ENCODE results near the gene LYPD1.
A peak's percentile ranks its signal among the peaks of the same experiment; 100 is the strongest.

LYPD1 gene

DNA sequence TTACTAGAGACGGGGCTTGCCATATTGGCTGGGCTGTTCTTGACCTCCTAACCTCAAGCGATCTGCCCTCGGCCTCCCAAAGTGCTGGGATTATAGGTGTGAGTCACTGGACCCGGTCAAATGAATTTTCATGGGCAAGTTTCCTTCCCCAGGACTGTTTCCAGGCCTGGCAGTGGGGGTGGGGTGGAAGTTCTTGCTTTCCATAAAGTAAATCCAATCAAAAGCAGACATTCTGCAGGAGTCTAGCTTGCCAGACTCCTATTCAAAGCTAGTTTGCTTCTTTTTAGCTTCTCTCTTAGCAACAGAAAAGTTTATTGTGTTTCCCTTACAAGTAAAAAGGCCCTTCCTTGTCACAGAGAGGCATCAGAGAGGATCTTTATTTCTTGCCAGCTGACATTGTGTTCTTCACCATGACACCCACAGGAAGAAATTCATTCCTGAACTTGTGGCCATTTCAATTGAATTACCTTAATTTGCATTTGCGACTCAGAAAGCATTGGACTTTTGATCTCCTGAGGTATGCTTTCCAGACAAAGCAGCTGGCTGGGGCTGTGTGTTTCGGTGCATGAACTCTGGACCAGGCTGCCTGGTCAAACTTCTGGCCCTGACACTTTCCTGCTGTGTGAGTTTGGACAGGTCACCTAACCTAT lies 37.9 kb downstream of the LYPD1 start:
- no peak for DNase-seq

- no peak for DNase-seq
These were observed 42.5 kb downstream of the LYPD1 start for GRCh38 chr2:132627536-132627935.

DNA sequence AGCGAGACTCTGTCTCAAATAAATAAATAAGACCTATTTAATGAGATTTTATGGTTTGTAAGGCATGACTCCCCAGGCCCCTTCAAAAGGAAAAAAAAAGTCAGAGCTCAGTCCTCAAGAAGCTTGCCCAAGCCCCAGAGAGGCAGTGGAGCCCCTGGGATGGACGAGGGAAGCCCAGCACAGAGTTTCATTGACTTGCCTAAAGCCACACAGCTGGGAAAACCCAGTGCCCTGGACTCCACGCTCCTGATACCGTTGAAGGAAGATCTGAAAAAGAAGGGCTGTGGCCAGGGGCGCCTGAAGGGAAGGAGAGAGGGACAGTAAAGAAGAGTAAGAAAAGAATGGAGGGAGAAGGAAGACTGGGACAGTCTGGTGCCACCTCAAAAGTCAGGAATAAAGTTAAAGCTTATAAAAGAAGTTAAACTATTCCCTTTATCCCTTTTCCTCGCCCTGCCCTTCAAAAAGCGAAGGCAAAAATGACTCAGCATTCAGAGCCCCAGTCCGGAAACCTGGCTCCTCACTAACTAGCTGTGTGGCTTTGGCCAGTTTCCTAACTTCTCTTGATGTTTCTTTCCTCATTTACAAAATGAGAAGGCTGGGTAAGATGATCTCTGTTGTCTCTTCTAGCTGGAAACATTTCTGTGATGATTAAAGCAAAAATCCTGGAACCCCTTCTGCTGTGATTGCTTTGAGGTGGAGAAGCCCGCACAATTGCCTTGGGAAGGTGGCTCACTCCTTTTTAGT lies 46.7 kb downstream of the LYPD1 start:
- DNase-seq: no peak

DNA sequence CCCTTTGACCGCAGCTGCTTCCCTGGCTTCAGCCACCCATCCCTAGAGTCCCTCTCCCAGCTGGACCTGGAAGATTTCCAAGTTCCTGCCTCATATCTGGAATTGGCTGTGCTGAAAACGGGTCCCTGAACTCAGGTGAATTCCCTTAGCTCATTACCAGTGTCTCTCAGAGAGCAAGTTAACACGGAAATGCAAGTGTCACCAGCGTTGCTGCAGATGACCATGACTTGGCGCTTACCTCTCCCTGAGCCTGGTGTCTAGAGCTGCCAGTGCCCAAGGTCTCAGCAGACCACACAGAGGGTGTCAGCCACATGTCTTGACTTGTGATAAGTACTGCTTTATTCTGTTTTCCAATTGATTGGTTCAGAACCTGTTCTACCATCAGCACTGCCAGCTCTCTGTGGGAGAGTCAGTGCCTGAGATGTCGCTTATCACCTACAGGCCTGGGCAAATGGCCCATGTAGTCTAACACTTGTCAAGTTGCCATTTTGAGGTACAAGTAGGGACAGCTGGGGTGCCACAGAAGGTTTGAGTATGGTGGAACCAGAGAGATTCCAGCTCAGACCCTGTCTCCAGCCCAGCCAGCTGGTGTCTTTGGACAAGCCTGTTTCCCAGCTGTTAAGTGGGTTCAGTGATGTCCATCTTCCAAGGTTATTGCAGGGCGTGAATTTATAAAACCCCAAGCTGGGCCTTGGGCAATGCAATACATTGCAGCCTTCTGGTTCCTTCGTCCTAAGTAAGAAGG lies 48.7 kb downstream of the LYPD1 start:
- DNase-seq: no peak

- DNase-seq: no peak
These were observed 49.9 kb downstream of the LYPD1 start for GRCh38 chr2:132620115-132620514.

DNA sequence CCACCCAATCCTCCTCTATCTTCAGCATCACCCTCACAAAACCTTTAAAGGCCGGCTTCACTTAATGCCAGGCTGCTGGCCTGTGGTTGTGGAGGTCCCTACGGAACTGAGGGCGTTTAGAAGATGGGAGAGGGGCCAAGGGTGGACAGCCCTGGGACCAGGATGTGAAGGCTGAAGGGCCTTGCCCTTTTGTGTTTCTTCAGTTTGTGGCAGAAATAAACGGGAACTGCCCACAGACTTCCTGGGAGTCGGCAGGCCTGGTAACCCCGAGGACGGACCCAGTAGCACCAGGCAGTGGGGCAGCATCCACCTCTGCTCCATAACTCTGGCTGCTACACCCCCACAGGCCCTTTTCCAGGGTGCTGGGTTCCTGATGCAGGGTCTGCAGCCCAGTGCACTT lies 51.3 kb downstream of the LYPD1 start:
- DNase-seq: no peak

GRCh38 chr2:132617989-132618388 lies 52.0 kb downstream of the LYPD1 start:
- no peak for DNase-seq

DNA sequence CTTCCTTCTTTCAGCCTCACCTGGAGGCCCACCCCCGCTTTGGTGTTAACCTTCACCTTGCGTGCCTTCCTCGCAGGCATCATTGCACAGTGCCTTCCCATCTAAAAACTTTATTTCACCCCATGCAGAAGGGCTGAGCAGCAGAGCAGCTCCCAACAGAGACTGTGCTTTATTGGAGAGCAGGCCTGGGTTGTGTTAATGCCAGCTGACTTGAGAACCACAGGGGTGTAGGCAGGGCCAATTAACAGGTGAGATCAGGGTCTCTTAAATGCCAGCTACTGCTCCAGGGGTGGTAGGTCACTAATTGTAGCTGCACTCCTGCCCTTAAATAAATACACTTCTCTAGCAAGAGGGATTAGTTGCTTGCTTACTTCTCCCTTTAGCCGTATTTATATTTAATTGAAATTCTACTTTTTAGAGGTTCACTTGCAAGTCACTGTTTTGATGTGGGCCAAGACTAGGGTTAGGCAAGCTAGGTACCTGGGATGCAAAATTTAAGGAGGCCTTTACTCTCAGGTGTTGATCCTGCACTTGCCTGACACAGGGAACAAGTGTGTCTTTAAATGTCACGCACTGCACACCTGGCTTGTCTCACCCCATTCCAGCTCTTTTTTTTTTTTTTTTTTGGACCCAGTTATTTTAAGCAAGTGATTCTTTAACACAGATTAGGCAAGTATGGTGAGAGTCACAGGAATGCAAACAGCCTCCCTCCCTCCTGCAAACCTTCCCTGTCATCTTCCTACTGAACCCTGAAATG lies 54.5 kb downstream of the LYPD1 start:
- DNase-seq: no peak

DNA sequence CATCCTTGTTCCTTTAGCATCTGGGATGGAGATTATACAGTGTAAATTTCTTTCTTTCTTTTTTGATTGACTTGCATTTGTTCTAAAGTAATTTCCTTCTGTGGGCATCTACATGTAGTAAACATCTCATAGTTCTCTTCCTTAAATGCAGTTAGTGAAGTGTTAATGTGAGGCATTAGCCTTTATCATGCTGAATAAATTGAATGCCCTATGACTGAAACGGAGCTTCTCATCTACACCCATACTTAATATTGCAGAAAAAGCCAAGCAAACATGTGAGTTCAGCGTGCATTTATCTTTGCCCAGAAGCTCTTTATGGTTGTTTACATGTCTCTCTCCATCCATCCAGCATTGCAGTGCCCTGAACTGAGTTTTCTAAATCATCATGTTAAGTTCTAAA lies 58.3 kb downstream of the LYPD1 start:
- no peak for DNase-seq

- no peak for DNase-seq
These were observed 60.7 kb downstream of the LYPD1 start for GRCh38 chr2:132609101-132609890.

- no peak for DNase-seq
These were observed 61.7 kb downstream of the LYPD1 start for GRCh38 chr2:132608311-132608710.

GRCh38 chr2:132607426-132608090 lies 62.4 kb downstream of the LYPD1 start:
- no peak for DNase-seq

GRCh38 chr2:132606649-132607048 lies 63.4 kb downstream of the LYPD1 start:
- DNase-seq: no peak

- peak; percentile 65 for DNase-seq
These were observed 64.5 kb downstream of the LYPD1 start for GRCh38 chr2:132605236-132606180.

GRCh38 chr2:132604561-132604960 lies 65.4 kb downstream of the LYPD1 start:
- DNase-seq: no peak

GRCh38 chr2:132599556-132599955 lies 70.4 kb downstream of the LYPD1 start:
- DNase-seq: no peak

GRCh38 chr2:132598536-132598935 lies 71.5 kb downstream of the LYPD1 start:
- no peak for DNase-seq

DNA sequence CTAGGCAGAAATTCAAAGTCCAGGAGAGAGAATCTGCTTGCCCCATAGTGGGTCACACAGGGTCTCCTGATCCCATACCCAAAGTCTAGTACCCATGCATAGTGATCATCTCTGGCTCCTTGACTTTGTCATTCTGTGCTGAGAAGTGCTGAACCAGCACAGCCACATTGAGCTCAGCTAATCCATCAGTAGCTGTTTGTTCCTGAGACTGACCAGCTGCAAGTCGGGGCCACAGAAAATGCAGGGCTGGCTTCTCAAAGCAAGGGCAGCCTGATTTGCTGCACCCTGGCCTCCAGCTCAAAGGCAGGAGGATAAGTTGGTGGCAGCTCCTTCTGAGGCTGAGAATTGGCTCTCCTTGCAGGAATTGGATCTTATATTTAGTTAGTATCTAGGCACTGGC lies 72.2 kb downstream of the LYPD1 start:
- DNase-seq: no peak

- no peak for DNase-seq
These were observed 72.8 kb downstream of the LYPD1 start for GRCh38 chr2:132597166-132597565.

DNA sequence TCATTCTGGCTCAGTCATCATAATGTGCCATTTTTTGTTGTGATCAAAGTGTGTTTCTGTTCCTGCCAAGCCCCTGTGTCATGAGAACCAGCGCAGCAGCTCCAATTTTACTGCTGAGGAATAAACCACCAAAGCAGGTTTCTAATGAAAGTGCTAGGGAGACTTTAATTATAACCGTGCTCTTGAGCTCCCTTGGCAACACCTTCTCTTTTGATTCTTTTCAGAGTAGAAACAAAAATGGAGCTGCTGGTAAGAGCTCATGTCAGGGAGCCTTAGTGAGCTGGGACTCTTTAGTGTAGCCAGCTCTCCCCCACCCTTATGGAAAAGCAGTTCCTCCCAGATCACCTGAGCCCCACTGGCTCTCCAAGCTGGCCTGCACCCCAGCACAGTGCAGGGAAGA lies 74.3 kb downstream of the LYPD1 start:
- DNase-seq: no peak

DNA sequence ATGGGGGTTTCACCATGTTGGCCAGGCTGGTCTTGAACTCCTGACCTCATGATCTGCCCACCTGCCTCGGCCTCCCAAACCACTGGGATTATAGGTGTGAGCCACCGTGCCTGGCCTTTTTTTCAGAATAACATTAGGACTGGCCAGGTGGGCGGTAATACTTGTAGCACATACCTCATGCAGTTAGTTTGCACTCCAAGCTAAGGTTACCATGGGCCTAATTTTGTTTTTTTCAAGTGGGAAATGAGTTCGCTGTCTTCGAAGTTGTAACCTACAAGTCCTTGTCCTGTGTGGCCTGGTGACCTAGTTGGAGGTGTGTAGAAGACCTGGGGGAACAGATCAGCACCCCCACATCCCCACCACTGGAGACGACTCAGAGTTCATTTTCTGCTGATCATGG lies 74.8 kb downstream of the LYPD1 start:
- no peak for DNase-seq

All from retina (tissue), 1 donor.